ENCODE data around the gene POLL.

DNA sequence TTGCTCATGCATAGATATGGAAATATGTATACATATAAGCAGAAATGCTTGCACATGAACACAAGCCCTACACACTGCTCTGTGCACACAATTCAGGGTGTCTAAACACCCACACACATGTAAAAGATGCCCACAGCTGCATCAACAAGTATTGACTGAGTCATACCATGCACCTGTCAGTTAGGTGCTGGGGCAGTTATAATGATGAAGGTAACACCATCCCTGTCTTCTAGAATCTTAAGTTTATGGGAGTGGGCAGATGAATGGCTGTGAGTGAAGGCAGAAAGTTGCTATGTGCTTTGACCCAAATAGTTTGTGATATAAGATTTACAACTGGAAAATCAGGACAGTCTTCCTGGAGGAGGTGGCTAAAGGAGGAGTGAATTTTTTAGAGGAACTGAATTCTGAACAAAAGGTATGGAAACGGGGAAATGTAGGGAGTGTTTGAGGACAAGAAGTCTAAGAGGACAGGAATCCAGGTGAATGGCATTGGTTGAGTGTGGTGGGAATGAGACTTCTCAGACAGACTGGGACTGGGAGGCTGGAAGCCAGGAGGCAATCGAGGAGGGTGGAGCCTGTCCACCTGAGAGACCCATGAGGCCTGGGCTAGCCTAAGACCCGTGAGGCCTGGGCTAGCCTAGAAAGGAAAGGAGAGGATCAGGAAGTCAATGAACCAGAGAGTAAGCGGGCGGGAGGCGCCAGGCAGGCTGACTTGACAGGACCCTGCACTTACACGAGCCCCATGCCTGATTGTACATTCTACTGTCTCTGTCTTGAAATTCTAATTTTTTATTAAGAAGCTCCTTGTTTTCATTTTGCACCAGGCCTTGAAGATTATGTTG is 20.7 kb downstream of the POLL start:
- TF ChIP-seq, protein P1, sequence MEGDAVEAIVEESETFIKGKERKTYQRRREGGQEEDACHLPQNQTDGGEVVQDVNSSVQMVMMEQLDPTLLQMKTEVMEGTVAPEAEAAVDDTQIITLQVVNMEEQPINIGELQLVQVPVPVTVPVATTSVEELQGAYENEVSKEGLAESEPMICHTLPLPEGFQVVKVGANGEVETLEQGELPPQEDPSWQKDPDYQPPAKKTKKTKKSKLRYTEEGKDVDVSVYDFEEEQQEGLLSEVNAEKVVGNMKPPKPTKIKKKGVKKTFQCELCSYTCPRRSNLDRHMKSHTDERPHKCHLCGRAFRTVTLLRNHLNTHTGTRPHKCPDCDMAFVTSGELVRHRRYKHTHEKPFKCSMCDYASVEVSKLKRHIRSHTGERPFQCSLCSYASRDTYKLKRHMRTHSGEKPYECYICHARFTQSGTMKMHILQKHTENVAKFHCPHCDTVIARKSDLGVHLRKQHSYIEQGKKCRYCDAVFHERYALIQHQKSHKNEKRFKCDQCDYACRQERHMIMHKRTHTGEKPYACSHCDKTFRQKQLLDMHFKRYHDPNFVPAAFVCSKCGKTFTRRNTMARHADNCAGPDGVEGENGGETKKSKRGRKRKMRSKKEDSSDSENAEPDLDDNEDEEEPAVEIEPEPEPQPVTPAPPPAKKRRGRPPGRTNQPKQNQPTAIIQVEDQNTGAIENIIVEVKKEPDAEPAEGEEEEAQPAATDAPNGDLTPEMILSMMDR (IDR thresholded peaks at IDR 0.05) = no peak
- no peak for TF ChIP-seq POLR2AphosphoS5 (IDR thresholded peaks at IDR 0.05)
- no peak for TF ChIP-seq POLR2A (IDR thresholded peaks at IDR 0.05)
- no peak for TF ChIP-seq EP300 (IDR thresholded peaks at IDR 0.05)
